K562 (cell line): ENCODE results near the gene TMEM101. TPM values are rescaled to one million over a fixed set of nuclear protein-coding genes. Genes with fewer than 3 reads are reported as not detected.

ENCODE experiments used
- ATAC-seq: fragments of 200-7000 bp; cut with Tn5 transposase; 3 replicates; pipeline ENCODE4 v1.9.1; 2020; ENCODE audit warnings: moderate library complexity
- BruUV-seq: library from RNA; stranded (reverse); fragments of 400-500 nt; replicated peaks from 2 replicates; lab custom pipeline; 2021; lab: Mats Ljungman, UMichigan
- CTCF ChIA-PET: fragments of 300-600 bp; formaldehyde crosslinking; extraction: SDS; loops from one replicate; lab custom pipeline; 2021; ENCODE audit warnings: low intra/inter-chr PET ratio; lab: Yijun Ruan, JAX
- POLR2A ChIA-PET: fragments of 300-600, 350-650 bp; sonication (Branson Sonifier 250); formaldehyde crosslinking; extraction: SDS; loops from one replicate; lab custom pipeline; 2021; ENCODE audit warnings: antibody characterized with exemption, inconsistent platforms; lab: Yijun Ruan, JAX
- DNase-seq, 4 experiments: peaks; one replicate each; pipeline versions ENCODE4 v3.0.0 to v3.0.0-alpha.2; 2011 to 2018; ENCODE audit warnings: low spot score in 3 of 4, mixed read lengths in 3 of 4; ENCODE audit errors: extremely low read depth in 1 of 4
- FAIRE-seq: peaks from 2 replicates; lab custom pipeline; 2011; peaks lifted over from hg19 to GRCh38; lab: Jason Lieb, UNC
- H2AFZ ChIP-seq: 2 replicates; pipeline ENCODE4 v1.6.0; 2011; ENCODE audit warnings: low read depth, low read length, control low read depth, inconsistent platforms
- H3K27ac ChIP-seq: fragments of 200-600 bp; 3 replicates; pipeline ENCODE4 v1.8.0; 2011; ENCODE audit warnings: low read depth, mild to moderate bottlenecking, control low read depth, inconsistent platforms, low read length, moderate library complexity, mixed read lengths; ENCODE audit errors: extremely low read depth
- H3K27me3 ChIP-seq, 2 experiments: fragments of 300-600 bp in 1 of 2; 2 replicates in 1 of 2; 3 replicates in 1 of 2; pipeline versions ENCODE4 v1.6.0 to v1.8.0; 2011; ENCODE audit warnings: inconsistent platforms in 2 of 2, low read length in 2 of 2, mild to moderate bottlenecking in 1 of 2, mixed read lengths in 1 of 2, moderate library complexity in 1 of 2; ENCODE audit not compliant: control insufficient read depth in 2 of 2, insufficient read depth in 2 of 2
- H3K36me3 ChIP-seq: fragments of 300-600 bp; 3 replicates; pipeline ENCODE4 v1.8.0; 2011; ENCODE audit warnings: mild to moderate bottlenecking, low read length, inconsistent platforms; ENCODE audit not compliant: control insufficient read depth, insufficient read depth
- H3K4me1 ChIP-seq, 2 experiments: fragments of 200-600 bp in 1 of 2; replicated peaks in 1 of 2; 2 replicates in 1 of 2; 3 replicates in 1 of 2; pipeline versions ENCODE4 v1.5.1 to v1.8.0; 2011; ENCODE audit warnings: inconsistent platforms in 2 of 2, low read length in 2 of 2, mild to moderate bottlenecking in 1 of 2, mixed read lengths in 1 of 2, moderate library complexity in 1 of 2; ENCODE audit not compliant: control insufficient read depth in 2 of 2, insufficient read depth in 2 of 2
- H3K4me2 ChIP-seq: 2 replicates; pipeline ENCODE4 v1.6.1; 2011; ENCODE audit warnings: low read length, control low read depth, inconsistent platforms, mixed read lengths; ENCODE audit not compliant: insufficient read depth
- H3K4me3 ChIP-seq: fragments of 200-600 bp; sonication (generic), shearing (Covaris generic); 2 replicates; pipeline ENCODE4 v1.5.1; 2016; ENCODE audit warnings: control low read depth, inconsistent platforms
- H3K79me2 ChIP-seq: fragments of 200-600 bp; 3 replicates; pipeline ENCODE4 v1.8.0; 2011; ENCODE audit warnings: low read length, inconsistent platforms; ENCODE audit not compliant: control insufficient read depth, insufficient read depth
- H3K9ac ChIP-seq, 2 experiments: 2 replicates each; pipeline versions ENCODE4 v1.6.0 to v1.6.1; 2011; ENCODE audit warnings: low read depth in 2 of 2, low read length in 2 of 2, control low read depth in 1 of 2, inconsistent platforms in 1 of 2, mild to moderate bottlenecking in 1 of 2, mixed read lengths in 1 of 2; ENCODE audit not compliant: insufficient read depth in 1 of 2
- H3K9me1 ChIP-seq: one replicate; pipeline ENCODE4 v1.6.0; 2011; ENCODE audit warnings: inconsistent platforms, mild to moderate bottlenecking, low read length, moderate library complexity; ENCODE audit not compliant: control insufficient read depth, insufficient read depth
- H3K9me3 ChIP-seq: replicated peaks from 2 replicates; pipeline ENCODE4 v1.5.1; 2011; ENCODE audit warnings: low read depth, low read length, inconsistent platforms; ENCODE audit not compliant: control insufficient read depth, insufficient read depth
- H4K20me1 ChIP-seq: replicated peaks from 2 replicates; pipeline ENCODE4 v1.6.1; 2011; ENCODE audit warnings: low read length, inconsistent platforms, mixed read lengths; ENCODE audit not compliant: control insufficient read depth, insufficient read depth
- BRF2 ChIP-seq: IDR thresholded peaks from 3 replicates; pipeline ENCODE4 v1.6.1; 2011; ENCODE audit warnings: borderline replicate concordance, mild to moderate bottlenecking; ENCODE audit not compliant: insufficient read length, insufficient read depth
- CBX8 ChIP-seq: fragments of 200-600 bp; sonication (generic); IDR thresholded peaks from 2 replicates; pipeline ENCODE4 v1.6.1; 2012; ENCODE audit warnings: borderline replicate concordance, mixed run types, low read depth, mild to moderate bottlenecking, moderate library complexity, mixed read lengths, low read length, control low read depth, inconsistent platforms; ENCODE audit not compliant: poor library complexity, severe bottlenecking; ENCODE audit errors: extremely low read depth
- WGBS: fragments of 100-300 bp; shearing (Covaris generic); methylation state at CpG from one replicate; pipeline ENCODE4 v1.1.6; 2016; ENCODE audit warnings: low coverage, mixed read lengths; ENCODE audit not compliant: insufficient coverage; ENCODE audit errors: missing lambda C conversion rate; 5-methylcytosine and 5-hydroxymethylcytosine counted together
- in situ Hi-C: fragments of 300-500 bp; cut with MboI; formaldehyde crosslinking; loops from 4 replicates; pipeline ENCODE4 v1.15.0; 2018; ENCODE audit warnings: inconsistent platforms, mixed read lengths
- intact Hi-C: fragments of 100-400 bp; cut with micrococcal nuclease; formaldehyde crosslinking; loops from 2 replicates; pipeline ENCODE4 v1.14.2; 2022
- polyA plus RNA-seq, 8 experiments: library from polyadenylated mRNA; depleted of rRNA in 4 of 8; stranded (reverse) in 5 of 8; unstranded in 3 of 8; fragments of >200 nt; fragmentation: Nextera tagmentation in 2 of 8; fragmentation: Illumina TruSeq in 1 of 8; extraction: Ambion mirVana in 2 of 8; extraction: Trizol in 1 of 8; gene quantifications; 2 replicates each; pipeline versions ENCODE4 v1.2.1 to v1.2.3, GENCODE V29; 2011 to 2014; ENCODE audit warnings: inconsistent platforms in 1 of 8, missing spikeins in 1 of 8
- total RNA-seq, 7 experiments: library from RNA; depleted of rRNA in 6 of 7; stranded (reverse); fragments of >200 nt in 6 of 7; fragmentation: Illumina TruSeq in 2 of 7; extraction: Trizol in 2 of 7; gene quantifications; 2 replicates each; pipeline versions ENCODE4 v1.2.1 to v1.2.3, GENCODE V29; 2011 to 2021; ENCODE audit warnings: low replicate concordance in 1 of 7

Gene TMEM101
- total and polyA plus RNA-seq, 9 of the 15 experiments (the other 6 are each of a cell fraction or from before 2014, with no cell fraction given) = 21.2 to 110 (median 37.8) TPM

- Histone ChIP-seq H3K4me2 (no peak overlapping the region), H3K27me3 (no peaks in the 10 kb centered on the region), H3K9ac (no peak overlapping the region), H3K9me1 (no peaks in the 10 kb centered on the region), H3K4me1 (peaks cover 0 to 2% of the 10 kb centered on the region in 2 experiments; a peak in 1 of 5 replicates), H3K36me3 (peaks cover 71% of the 10 kb centered on the region; the same call in 2 of the 3 replicates)
- in situ Hi-C loops = loop anchor here (5.0 kb wide), 1 partner anchor 102 kb away; the partner anchor contains the start of gene PPY
- POLR2A ChIA-PET = interaction anchor here (0.7 to 2.1 kb wide), 2 partner anchors 12 to 13 kb away, joined by 3 to 6 read pairs; no protein-coding TSS in a partner anchor
- no peak for ATAC-seq
- BruUV-seq = no TSS peak
- no peak for TF ChIP-seq BRF2
- TF ChIP-seq CBX8 = no peak
- TF ChIP-seq, all 486 proteins: peak for 0
- Histone ChIP-seq H3K9me3 (no peaks in the 10 kb centered on the region), H2AFZ (no peak overlapping the region), H3K79me2 (peaks cover 78% of the 10 kb centered on the region), H3K4me3 (no peak overlapping the region), H3K27ac (no peak overlapping the region), H4K20me1 (peaks cover 20% of the 10 kb centered on the region)
- FAIRE-seq = no peak
- intact Hi-C loops = no loop called here
- WGBS = 71% methylated on average over 1 of the region's 1 CpG
- CTCF ChIA-PET = no interaction called here
- DNase-seq = no peak
These were observed 29.3 kb upstream of the TMEM101 start for GRCh38 chr17:44044071-44044470.
